Measurements from ENCODE around the gene DCUN1D4.

GRCh38 chr4:51842167-51842553 is 793 bp upstream of the DCUN1D4 start:
- no peak for TF ChIP-seq EZH2phosphoT487 (IDR thresholded peaks at IDR 0.05; ENCODE audit: borderline replicate concordance, low read length)
- TF ChIP-seq, protein P1, sequence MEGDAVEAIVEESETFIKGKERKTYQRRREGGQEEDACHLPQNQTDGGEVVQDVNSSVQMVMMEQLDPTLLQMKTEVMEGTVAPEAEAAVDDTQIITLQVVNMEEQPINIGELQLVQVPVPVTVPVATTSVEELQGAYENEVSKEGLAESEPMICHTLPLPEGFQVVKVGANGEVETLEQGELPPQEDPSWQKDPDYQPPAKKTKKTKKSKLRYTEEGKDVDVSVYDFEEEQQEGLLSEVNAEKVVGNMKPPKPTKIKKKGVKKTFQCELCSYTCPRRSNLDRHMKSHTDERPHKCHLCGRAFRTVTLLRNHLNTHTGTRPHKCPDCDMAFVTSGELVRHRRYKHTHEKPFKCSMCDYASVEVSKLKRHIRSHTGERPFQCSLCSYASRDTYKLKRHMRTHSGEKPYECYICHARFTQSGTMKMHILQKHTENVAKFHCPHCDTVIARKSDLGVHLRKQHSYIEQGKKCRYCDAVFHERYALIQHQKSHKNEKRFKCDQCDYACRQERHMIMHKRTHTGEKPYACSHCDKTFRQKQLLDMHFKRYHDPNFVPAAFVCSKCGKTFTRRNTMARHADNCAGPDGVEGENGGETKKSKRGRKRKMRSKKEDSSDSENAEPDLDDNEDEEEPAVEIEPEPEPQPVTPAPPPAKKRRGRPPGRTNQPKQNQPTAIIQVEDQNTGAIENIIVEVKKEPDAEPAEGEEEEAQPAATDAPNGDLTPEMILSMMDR (IDR thresholded peaks at IDR 0.05; ENCODE audit: low read depth, low read length, poor library complexity, severe bottlenecking) = no peak
